GM23248 (cell line): ENCODE measurements around the gene SCEL. TPM values are rescaled to one million over a fixed set of nuclear protein-coding genes. Genes with fewer than 3 reads are reported as not detected.

ENCODE experiments used
- DNase-seq: peaks from one replicate; pipeline ENCODE4 v3.0.0-alpha.2; 2015
- H2AFZ ChIP-seq: fragments of 200-600 bp; sonication (generic); 2 replicates; pipeline ENCODE4 v1.6.1; 2016; ENCODE audit warnings: antibody characterized with exemption
- H3F3A ChIP-seq: fragments of 200-600 bp; sonication (generic); 2 replicates; pipeline ENCODE4 v1.6.1; 2016; ENCODE audit warnings: mild to moderate bottlenecking, antibody characterized with exemption, mixed run types; ENCODE audit not compliant: insufficient read depth
- H3K27ac ChIP-seq: fragments of 200-600 bp; sonication (generic); 2 replicates; pipeline ENCODE4 v1.5.1; 2016; ENCODE audit warnings: mild to moderate bottlenecking
- H3K27me3 ChIP-seq: fragments of 200-600 bp; sonication (generic); replicated peaks from 2 replicates; pipeline ENCODE4 v1.6.1; 2016; ENCODE audit warnings: mild to moderate bottlenecking; ENCODE audit not compliant: insufficient read depth
- H3K36me3 ChIP-seq: fragments of 200-600 bp; sonication (generic); 2 replicates; pipeline ENCODE4 v1.6.1; 2016; ENCODE audit warnings: low read depth, mild to moderate bottlenecking
- H3K4me1 ChIP-seq: fragments of 200-600 bp; sonication (generic); 2 replicates; pipeline ENCODE4 v1.6.1; 2016; ENCODE audit warnings: mild to moderate bottlenecking; ENCODE audit not compliant: insufficient read depth
- H3K4me2 ChIP-seq: fragments of 200-600 bp; sonication (generic); one replicate; pipeline ENCODE4 v1.6.1; 2016; ENCODE audit warnings: mild to moderate bottlenecking; ENCODE audit not compliant: unreplicated experiment
- H3K4me3 ChIP-seq: fragments of 200-600 bp; sonication (generic); 2 replicates; pipeline ENCODE4 v1.5.1; 2016; ENCODE audit warnings: mild to moderate bottlenecking
- H3K79me2 ChIP-seq: fragments of 200-600 bp; sonication (generic); 2 replicates; pipeline ENCODE4 v1.6.1; 2016; ENCODE audit warnings: mild to moderate bottlenecking; ENCODE audit not compliant: insufficient read depth
- H3K9ac ChIP-seq: fragments of 200-600 bp; sonication (generic); 2 replicates; pipeline ENCODE4 v1.6.1; 2016; ENCODE audit warnings: mild to moderate bottlenecking
- H3K9me2 ChIP-seq: fragments of 200-600 bp; sonication (generic); 2 replicates; pipeline ENCODE4 v1.6.1; 2016; ENCODE audit warnings: mixed run types, mild to moderate bottlenecking, moderate library complexity; ENCODE audit not compliant: insufficient read depth
- H3K9me3 ChIP-seq: fragments of 200-600 bp; sonication (generic); one replicate; pipeline ENCODE4 v1.6.1; 2017; ENCODE audit warnings: low read depth
- H4K20me1 ChIP-seq: fragments of 200-600 bp; sonication (generic); 2 replicates; pipeline ENCODE4 v1.6.0; 2016; ENCODE audit not compliant: insufficient read depth
- EZH2 ChIP-seq: fragments of 200-600 bp; sonication (generic); IDR thresholded peaks from 2 replicates; pipeline ENCODE4 v1.6.1; 2018; ENCODE audit warnings: antibody characterized with exemption, mild to moderate bottlenecking; ENCODE audit not compliant: insufficient read depth, poor library complexity, severe bottlenecking
- EZH2phosphoT487 ChIP-seq: fragments of 200-600 bp; sonication (generic); IDR thresholded peaks from 2 replicates; pipeline ENCODE4 v1.6.1; 2018; ENCODE audit warnings: antibody characterized with exemption, moderate library complexity, mild to moderate bottlenecking, low read depth; ENCODE audit not compliant: insufficient read depth
- WGBS, 2 experiments: methylation state at CpG; one replicate each; pipeline ENCODE4 v1.1.6; 2015 to 2017; ENCODE audit warnings: low lambda C conversion rate in 2 of 2, low coverage in 1 of 2; ENCODE audit errors: missing lambda C conversion rate in 2 of 2; 5-methylcytosine and 5-hydroxymethylcytosine counted together
- in situ Hi-C: fragments of 300-500 bp; cut with MboI; formaldehyde crosslinking; loops from 2 replicates; pipeline ENCODE4 v1.15.0; 2020
- polyA plus RNA-seq: library from polyadenylated mRNA; unstranded; fragments of >200 nt; fragmentation: Nextera tagmentation; extraction: Ambion mirVana; gene quantifications from 2 replicates; pipeline ENCODE4 v1.2.1, GENCODE V29; 2016
- total RNA-seq: library from RNA; depleted of rRNA; stranded (reverse); fragments of >200 nt; shearing (Covaris generic); gene quantifications from 2 replicates; pipeline ENCODE4 v1.2.3, GENCODE V29; 2014; rRNA removed

Gene SCEL, protein sequence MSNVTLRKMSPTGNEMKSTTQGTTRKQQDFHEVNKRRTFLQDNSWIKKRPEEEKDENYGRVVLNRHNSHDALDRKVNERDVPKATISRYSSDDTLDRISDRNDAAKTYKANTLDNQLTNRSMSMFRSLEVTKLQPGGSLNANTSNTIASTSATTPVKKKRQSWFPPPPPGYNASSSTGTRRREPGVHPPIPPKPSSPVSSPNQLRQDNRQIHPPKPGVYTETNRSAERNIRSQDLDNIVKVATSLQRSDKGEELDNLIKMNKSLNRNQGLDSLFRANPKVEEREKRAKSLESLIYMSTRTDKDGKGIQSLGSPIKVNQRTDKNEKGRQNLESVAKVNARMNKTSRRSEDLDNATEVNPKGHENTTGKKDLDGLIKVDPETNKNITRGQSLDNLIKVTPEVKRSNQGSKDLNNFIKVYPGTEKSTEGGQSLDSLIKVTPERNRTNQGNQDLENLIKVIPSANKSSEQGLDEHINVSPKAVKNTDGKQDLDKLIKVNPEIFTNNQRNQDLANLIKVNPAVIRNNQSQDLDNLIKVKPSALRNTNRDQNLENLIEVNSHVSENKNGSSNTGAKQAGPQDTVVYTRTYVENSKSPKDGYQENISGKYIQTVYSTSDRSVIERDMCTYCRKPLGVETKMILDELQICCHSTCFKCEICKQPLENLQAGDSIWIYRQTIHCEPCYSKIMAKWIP
- not detected in 2 replicates for total RNA-seq
- polyA plus RNA-seq: not detected in 2 replicates

DNA sequence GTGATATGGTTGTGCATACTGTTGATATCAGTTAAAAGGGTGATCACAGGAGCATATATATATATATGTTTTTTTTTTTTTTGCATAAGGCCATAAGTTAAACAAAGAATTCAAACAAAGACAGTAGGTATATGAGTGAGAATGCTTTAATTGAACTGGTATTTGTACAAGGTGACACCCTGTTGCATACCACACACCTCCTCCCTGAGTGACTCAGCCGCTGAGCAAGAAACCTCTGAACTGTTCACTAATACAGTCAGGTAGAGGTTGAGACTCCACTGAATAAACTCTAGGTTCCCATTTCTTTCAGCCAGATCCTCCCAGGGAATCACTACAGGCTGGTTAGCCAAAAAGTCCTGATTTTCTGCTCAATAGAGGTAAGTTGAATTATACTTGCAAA lies at the start of gene SCEL:
TSS of gene SCEL (plus strand) at position 259 of the 400 bp plus-strand sequence. CDS start 20,170 bp downstream, outside the sequence.
- TF ChIP-seq EZH2 (no peak), EZH2phosphoT487 (no peak)
- Histone ChIP-seq H3K9me3 (no peaks in the 10 kb centered on the region), H2AFZ (no peak within 1 kb of the TSS), H3K4me2 (no peak within 1 kb of the TSS), H3K27ac (no peak within 1 kb of the TSS), H3K9me2 (no peaks in the 10 kb centered on the region), H3K27me3 (no peaks in the 10 kb centered on the region; the same call in 1 of the 2 replicates), H3K36me3 (no peaks in the 10 kb centered on the region), H4K20me1 (no peaks in the 10 kb centered on the region), H3K4me3 (no peak within 1 kb of the TSS), H3K79me2 (no peaks in the 10 kb centered on the region), H3K4me1 (0 out of 2 replicates have a peak, but pooled peaks cover 4% of the 10 kb centered on the region), H3K9ac (no peak within 1 kb of the TSS), H3F3A (no peaks in the 10 kb centered on the region)
- no peak for DNase-seq
- in situ Hi-C loops: no loop called here
- 46 to 63% methylated on average over 1 of the region's 1 CpG for WGBS, 2 experiments

DNA sequence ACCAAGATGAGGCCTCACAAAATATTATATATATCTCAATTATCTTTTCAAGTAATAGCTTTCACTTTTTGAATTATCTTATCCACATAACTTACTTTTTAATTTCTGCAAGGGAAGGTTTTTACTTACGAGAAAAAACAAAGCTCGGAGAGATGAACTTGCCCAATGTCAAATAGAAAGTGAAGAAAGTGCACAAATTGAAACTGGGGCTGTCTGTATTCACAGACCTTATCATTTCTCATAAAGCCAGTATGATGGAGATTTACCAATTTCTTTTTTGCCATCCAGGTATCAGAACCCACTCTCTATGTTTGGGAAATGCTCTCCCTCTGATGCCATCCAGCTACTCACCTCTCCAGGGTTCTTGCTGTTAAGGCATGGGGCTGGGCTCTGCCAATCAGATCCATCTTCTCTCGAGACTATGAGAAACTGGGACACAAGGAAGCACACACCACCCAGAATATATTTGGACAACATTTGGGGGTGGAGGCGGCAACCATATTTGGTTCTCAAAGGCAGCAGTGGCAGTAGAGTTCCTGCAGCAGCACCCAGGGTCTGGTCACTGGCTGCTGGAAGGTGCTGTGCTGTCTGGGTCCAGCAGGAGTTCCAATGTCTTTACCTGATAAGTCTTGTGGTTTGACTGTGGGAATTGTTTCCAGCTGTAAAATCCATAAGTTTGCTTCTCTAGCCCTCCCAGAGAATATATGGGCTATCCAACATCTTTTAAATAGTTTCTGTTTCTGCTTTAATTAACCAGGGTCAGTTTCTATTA lies 45.8 kb upstream of the SCEL start:
- no peak for TF ChIP-seq EZH2
- TF ChIP-seq EZH2phosphoT487: no peak
- H3K79me2 ChIP-seq: no peaks in the 10 kb centered on the region
- no peak overlapping the region for H3K27ac ChIP-seq
- whole genome bisulfite sequencing, 2 experiments: 80 to 83% methylated on average over 4 of the region's 4 CpGs
- no peaks in the 10 kb centered on the region for H3K4me1 ChIP-seq
- H3K27me3 ChIP-seq: no peaks in the 10 kb centered on the region; the same call in 1 of the 2 replicates
- no peaks in the 10 kb centered on the region for H3F3A ChIP-seq
- no peaks in the 10 kb centered on the region for H3K36me3 ChIP-seq
- H2AFZ ChIP-seq: no peak overlapping the region
- DNase-seq: no peak
- no peaks in the 10 kb centered on the region for H3K9me3 ChIP-seq
- H3K4me2 ChIP-seq: no peak overlapping the region
- in situ Hi-C loops: no loop called here
- no peaks in the 10 kb centered on the region for H3K9me2 ChIP-seq
- no peaks in the 10 kb centered on the region for H4K20me1 ChIP-seq
- H3K4me3 ChIP-seq: no peak overlapping the region
- no peak overlapping the region for H3K9ac ChIP-seq

DNA sequence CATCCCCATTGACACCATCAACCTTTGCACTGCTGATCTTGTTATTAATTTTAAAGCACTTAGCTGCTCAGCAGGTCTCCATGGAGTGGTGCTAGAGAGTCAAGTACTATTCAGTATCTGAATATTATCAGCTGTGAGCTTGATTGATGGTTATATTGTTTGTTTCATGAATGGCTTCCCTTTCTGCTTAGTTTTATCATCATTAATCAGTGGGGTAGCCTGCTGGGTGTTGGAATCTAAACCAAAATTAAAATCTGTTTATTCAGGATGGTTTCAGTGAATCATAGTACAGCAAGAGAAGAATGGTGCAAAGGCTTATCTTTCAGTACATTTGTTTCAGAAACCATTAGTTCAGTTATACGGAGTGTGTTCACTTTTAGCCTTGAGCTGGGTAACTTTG lies 42.5 kb upstream of the SCEL start:
- Histone ChIP-seq H3K4me2 (no peak overlapping the region), H3K27ac (no peak overlapping the region), H3K9me3 (no peaks in the 10 kb centered on the region), H3K9ac (no peak overlapping the region), H3K4me1 (no peaks in the 10 kb centered on the region), H3K27me3 (peaks cover 2% of the 10 kb centered on the region), H4K20me1 (no peaks in the 10 kb centered on the region), H2AFZ (no peak overlapping the region), H3F3A (no peaks in the 10 kb centered on the region), H3K9me2 (no peaks in the 10 kb centered on the region), H3K36me3 (no peaks in the 10 kb centered on the region), H3K4me3 (no peak overlapping the region), H3K79me2 (no peaks in the 10 kb centered on the region)
- in situ Hi-C loops: no loop called here
- WGBS, 2 experiments: 52 to 53% methylated on average over 1 of the region's 1 CpG
- no peak for TF ChIP-seq EZH2
- peak; percentile 51 for DNase-seq

DNA sequence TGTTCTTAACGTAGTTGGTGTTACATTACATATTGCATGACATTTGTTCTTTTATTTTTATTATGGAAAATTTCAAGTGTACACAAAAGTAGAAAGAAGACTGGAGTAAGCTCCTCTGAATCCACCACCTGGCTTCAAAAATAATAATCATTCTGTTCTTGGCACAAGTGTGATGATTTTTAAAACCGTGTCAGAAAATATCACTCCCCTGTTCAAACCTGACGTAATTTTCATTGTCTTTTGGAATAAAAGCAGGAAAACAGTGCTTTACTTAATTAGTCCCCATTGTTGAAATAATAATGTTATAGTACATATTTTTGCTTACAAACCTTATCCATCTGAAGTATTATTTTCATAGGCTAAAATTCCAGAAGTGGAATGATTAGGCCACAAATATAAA lies 41.3 kb upstream of the SCEL start:
- in situ Hi-C loops: no loop called here
- Histone ChIP-seq H3K79me2 (no peaks in the 10 kb centered on the region), H3K27ac (no peak overlapping the region), H3K4me3 (no peak overlapping the region), H3K9me3 (no peaks in the 10 kb centered on the region), H4K20me1 (no peaks in the 10 kb centered on the region), H3K4me1 (no peaks in the 10 kb centered on the region), H3K4me2 (no peak overlapping the region), H3K36me3 (no peaks in the 10 kb centered on the region), H3K9me2 (no peaks in the 10 kb centered on the region), H3F3A (no peaks in the 10 kb centered on the region), H2AFZ (no peak overlapping the region), H3K27me3 (peaks cover 5% of the 10 kb centered on the region), H3K9ac (no peak overlapping the region)
- DNase-seq: no peak
- TF ChIP-seq EZH2: no peak
- TF ChIP-seq EZH2phosphoT487: no peak
- 54 to 61% methylated on average over 3 of the region's 3 CpGs for WGBS, 2 experiments
